Pons (tissue), 1 donor: ENCODE measurements around the gene GOLGA1.
"Not testable (repeated sequence)": the region's sequence is repeated elsewhere in the genome, so short reads cannot be mapped to it uniquely, and the experiment has no call there.

Experiments used
- DNase-seq: peaks from one replicate; pipeline ENCODE4 v3.0.0-alpha.2; 2016; ENCODE audit warnings: low spot score

GOLGA1 gene

GRCh38 chr9:124857533-124858162 is 83.2 kb downstream of the GOLGA1 start:
- DNase-seq: no peak

DNA sequence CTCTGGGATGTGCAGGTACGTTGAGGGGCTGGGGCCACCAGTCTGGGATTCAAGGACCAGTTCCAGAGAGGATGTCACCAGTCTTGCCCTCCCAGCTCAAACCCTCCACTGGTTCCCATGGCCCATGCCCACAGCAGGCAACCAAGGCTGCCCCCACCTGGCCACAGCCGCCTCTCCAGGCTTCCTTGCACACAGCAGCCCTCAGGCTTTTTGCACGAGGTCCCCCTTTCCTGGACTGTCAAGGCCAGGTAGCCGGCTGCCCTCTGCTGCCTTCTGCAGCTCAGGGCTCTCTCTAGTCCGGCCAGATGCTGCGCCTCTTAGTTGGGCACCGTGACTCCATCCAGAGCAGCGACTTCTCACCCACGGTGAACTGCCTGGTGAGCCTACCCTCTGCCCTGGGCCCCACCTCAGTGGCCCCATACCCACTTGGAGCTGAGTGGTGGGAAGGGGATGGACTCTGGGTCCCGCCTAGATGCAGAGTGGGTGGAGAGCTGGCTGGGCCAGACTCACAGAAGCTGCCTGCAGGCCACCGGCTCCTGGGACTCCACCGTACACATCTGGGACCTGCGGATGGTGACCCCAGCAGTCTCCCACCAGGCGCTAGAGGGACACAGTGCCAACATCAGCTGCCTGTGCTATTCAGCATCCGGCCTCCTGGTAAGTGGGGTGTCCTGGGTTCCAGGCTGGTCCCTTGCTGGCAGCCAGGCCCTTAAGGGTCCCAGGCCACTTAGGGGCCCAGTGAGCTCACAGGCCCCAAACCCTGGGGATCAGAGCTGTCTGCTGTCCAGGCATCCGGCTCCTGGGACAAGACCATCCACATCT is 84.7 kb downstream of the GOLGA1 start:
- DNase-seq: no peak

DNA sequence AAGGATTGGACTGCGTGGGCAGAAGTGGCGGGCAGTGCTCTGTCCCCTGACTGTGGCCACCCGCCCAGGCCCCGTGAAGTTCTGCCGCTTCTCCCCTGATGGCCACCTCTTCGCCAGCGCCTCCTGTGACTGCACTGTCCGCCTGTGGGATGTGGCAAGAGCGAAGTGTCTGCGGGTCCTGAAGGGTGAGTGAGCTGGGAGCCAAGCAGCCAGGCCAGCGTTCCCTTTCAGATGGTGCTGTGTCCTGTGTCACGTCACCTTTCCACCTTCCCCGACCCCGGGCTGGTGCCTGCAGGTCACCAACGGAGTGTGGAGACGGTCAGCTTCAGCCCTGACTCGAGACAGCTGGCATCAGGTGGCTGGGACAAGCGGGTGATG is 85.3 kb downstream of the GOLGA1 start:
- DNase-seq: no peak

DNA sequence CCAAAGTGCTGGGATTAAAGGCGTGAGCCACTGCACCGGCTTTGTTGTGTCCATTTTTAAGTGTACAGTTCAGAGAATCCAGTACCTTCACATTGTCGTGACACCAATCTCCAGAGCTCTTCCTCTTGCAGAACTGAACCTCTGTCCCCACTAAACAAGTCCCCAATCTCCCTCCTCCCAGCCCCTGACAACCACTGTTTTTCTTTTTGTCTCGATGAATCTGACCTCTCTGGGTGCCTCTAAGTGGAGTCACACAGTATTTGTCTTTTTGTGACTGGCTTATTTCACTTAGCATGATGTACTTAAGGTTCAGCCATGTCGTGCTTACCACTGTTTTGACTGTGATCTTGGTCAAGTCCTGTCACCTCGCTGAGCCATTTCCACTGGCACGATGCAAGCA is 86.1 kb downstream of the GOLGA1 start:
- DNase-seq: no peak

DNA sequence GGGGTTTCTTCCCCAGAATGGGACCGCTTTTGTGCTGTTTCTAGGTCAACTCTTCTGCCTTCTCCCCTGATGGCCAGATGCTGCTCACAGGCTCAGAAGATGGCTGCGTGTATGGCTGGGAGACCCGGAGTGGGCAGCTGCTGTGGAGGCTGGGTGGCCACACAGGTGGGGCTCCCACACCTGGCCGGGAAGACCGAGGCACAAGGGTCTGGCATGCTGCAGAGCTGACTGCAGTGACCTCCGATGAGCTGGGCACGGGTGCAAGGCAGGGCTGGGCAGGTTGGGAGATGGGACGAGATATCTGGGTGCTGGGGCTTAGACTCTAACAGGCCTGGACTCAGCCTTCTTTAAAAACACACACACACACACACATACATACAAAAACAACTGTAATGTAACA is 86.7 kb downstream of the GOLGA1 start:
- no peak for DNase-seq

DNA sequence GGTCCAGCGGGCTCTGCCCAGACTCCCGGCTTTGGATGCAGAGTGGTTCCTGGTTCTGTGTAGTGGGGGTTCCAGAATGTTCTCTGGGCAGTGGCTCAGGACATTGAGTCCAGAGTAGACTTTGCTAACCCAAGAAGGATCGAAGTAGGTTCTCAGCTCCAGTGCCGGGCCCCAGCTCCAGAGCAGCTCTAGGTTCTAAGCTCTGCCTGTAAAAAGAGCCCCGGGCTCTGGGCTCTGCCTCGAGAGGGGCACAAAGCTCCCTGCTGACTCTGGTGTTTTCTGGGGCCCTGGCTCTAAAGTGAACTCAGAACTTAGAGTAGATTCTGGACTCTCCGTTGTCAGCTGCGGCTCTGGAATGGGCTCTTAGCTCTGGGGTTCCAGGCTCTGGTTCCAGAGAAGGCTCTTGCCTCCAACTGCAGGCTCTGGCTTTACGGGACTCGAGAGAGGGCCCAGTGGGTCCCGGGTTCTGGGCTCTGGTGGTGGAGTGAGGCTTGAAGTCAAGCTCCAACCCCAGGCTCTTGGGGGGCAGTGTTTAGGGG is 87.2 kb downstream of the GOLGA1 start:
- no peak for DNase-seq

DNA sequence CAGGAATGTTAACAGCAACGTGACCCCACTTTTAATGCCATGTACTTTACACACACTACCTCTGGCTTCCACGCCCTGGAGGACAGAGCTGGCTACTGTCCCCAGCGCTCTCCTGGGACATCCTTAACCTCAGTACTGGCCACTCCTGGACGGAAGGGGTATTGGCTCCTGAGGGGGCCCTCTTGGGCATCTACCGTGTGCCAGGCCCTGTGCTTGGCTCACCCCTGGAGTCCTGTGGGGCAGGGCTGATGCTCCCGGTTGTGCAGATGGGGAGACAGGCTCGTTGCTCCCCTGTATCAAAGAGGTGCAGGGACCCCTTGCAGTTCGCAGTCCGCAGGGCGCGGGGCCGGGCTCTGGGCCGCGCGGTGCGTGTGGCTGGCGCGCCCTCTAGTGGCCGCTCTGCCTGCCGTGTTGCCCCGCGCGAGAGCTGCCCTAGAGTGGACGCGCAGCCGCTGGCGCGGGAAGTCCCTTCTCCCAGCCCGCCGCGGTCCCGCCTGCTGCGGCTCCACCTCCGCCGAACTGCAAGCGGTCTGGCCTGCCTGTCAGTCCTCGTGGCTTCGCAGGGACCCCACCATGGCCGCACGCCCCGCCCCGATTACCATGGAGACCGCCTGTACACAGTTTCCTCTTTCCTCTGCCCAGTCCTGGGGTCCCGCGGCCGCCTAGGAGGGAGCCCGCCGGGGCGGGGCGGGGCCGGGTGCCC is 87.9 kb downstream of the GOLGA1 start, which contains the start of gene WDR38:
TSS of gene WDR38 (plus strand) at position 632 of the 703 bp plus-strand sequence. CDS start 72 bp downstream, outside the sequence.
- peak; percentile 42 for DNase-seq

GRCh38 chr9:124852121-124852828 is 88.6 kb downstream of the GOLGA1 start:
- no peak for DNase-seq

GRCh38 chr9:124849801-124850200 is 91.1 kb downstream of the GOLGA1 start:
- no peak for DNase-seq

GRCh38 chr9:124846969-124847368 is 93.9 kb downstream of the GOLGA1 start:
- no peak for DNase-seq

GRCh38 chr9:124846467-124846866 is 94.4 kb downstream of the GOLGA1 start:
- not testable (repeated sequence) for DNase-seq

DNA sequence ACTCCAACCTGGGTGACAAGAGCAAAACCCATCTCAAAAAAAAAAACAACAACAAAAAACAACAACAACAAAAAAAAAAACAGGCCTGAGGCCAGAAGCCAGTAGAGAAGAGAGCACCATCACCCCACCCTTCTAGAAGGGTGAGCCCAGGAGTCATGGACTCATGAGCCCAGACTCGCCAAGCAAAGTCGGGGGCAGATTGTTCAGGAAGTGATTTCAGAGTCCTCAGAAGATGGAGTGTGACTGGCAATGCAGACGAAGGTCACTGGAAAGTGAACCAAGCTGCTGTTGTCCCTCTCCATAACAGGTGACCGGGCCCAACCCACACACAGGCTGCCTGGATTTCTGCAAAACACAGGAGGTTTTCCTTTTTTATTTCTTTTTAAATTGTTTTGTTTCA is 96.6 kb downstream of the GOLGA1 start:
- DNase-seq: no peak

GRCh38 chr9:124843456-124844034 is 97.3 kb downstream of the GOLGA1 start:
- DNase-seq: no peak

DNA sequence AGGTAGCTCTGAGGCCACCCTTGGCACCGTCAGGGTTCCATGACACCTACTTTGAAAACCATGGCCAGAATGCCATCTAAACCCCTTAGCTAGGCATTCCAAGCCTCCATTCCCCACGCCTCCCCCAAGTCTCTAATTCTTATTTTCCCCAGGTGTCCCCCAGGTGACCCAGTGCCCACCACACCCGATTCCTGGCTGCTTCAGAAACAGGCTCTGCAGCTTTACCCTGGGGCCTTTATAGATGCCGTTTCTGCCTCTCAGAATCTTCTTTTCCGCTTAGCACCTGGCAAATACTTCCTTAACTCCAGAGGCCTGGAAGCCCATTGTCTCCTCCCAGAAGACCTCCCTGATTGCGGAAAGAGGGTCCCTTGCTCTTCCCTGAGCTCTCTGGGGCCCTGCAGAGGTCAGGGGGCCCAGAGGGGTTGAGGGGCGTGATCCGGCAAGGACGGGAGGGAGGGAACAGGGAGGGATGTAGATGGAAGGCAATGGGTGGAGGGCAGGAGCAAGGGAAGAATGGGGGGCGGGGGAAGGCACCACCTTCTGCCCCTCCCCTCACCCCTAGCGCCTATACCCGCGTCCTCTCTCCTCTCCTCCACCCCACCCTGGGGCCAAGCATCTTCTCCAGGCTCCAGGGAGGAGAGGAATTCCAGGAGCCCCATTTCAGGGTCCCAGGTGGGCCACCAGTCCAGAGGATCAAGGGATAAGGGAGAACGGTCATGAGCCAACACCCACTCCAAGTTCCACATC is 99.6 kb downstream of the GOLGA1 start:
- no peak for DNase-seq

- no peak for DNase-seq
Measured at GRCh38 chr9:124840300-124840833, 100.5 kb downstream of the GOLGA1 start.

DNA sequence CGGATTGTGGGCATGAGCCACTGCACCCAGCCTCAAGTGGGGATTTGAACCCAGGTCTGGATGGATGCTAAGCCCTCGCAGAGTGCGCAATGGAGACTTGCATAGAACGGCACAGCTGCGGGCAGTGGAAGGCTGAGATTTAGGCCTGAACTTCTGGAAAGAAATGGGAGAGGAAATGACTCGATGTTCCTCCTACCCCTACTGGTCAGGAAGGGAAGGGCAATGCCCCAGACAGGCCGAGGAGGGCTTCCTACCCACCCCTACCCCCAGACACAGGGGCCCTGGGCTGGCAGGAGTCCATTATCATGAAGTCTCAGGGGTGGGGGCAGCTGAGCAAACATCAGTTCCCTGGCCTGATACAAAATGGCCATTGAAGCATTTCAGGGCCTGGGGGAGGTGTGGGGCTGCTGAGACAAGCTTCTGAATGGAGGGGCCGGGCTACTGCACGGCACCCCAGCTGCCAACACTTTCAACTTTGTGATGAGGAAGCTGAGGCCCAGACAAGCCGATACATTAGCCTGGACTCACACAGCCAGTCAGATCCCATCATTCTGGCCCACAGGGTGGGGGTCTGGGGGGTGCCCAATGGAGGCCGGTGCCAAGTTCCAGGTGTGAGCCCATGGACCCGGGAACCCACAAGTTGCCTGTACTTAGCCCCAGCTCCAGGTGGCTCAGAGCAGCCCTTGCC is 101.1 kb downstream of the GOLGA1 start:
- DNase-seq: no peak

- not testable (repeated sequence) for DNase-seq
Measured at GRCh38 chr9:124838567-124839275, 102.2 kb downstream of the GOLGA1 start.

DNA sequence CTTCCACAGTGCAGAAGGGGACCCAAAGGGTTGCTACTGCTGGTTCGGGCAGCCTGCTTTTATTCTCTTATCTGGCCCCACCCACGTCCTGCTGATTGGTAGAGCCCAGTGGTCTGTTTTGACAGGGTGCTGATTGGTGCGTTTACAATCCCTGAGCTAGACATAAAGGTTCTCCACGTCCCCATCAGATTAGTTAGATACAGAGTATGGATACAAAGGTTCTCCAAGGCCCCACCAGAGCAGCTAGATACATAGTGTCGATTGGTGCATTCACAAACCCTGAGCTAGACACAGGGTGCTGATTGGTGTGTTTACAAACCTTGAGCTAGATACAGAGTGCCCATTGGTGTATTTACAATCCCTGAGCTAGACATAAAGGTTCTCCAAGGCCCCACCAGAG is 102.8 kb downstream of the GOLGA1 start:
- DNase-seq: not testable (repeated sequence)

- DNase-seq: no peak
Measured at GRCh38 chr9:124835026-124835557, 105.8 kb downstream of the GOLGA1 start.
